Measurements from ENCODE around the gene EGFR.

The EGFR gene

GRCh38 chr7:55018361-55019190, at the start of gene EGFR:
Gene EGFR (plus strand): TSS chr7:55019017. CDS start chr7:55019278, 261 bp downstream.
- DNase-seq = no peak

- DNase-seq = no peak
Measured at GRCh38 chr7:54969208-54969967, 49.4 kb upstream of the EGFR start.

- no peak for DNase-seq
Measured at GRCh38 chr7:54972733-54973294, 46.0 kb upstream of the EGFR start.

- DNase-seq = no peak
Measured at GRCh38 chr7:54978364-54979116, 40.3 kb upstream of the EGFR start.

- no peak for DNase-seq
Measured at GRCh38 chr7:54980521-54980920, 38.3 kb upstream of the EGFR start.

GRCh38 chr7:54981913-54982312, 36.9 kb upstream of the EGFR start:
- no peak for DNase-seq

- no peak for DNase-seq
Measured at GRCh38 chr7:54985426-54986330, 33.1 kb upstream of the EGFR start.

- DNase-seq = no peak
Measured at GRCh38 chr7:54986716-54987115, 32.1 kb upstream of the EGFR start.

GRCh38 chr7:54987772-54988171, 31.0 kb upstream of the EGFR start:
- DNase-seq = no peak

- no peak for DNase-seq
Measured at GRCh38 chr7:54988516-54988915, 30.3 kb upstream of the EGFR start.

GRCh38 chr7:54989453-54990225, 29.2 kb upstream of the EGFR start:
- no peak for DNase-seq

GRCh38 chr7:54991341-54991740, 27.5 kb upstream of the EGFR start:
- DNase-seq = no peak

GRCh38 chr7:54992871-54993475, 25.8 kb upstream of the EGFR start:
- DNase-seq = no peak

- DNase-seq = no peak
Measured at GRCh38 chr7:54995166-54995565, 23.7 kb upstream of the EGFR start.

GRCh38 chr7:54995610-54996363, 23.0 kb upstream of the EGFR start:
- DNase-seq = peak; percentile 17 to 27

GRCh38 chr7:54996391-54996790, 22.4 kb upstream of the EGFR start:
- DNase-seq = no peak

GRCh38 chr7:55004579-55004978, 14.2 kb upstream of the EGFR start:
- DNase-seq = no peak

- DNase-seq = no peak
Measured at GRCh38 chr7:55005241-55005851, 13.5 kb upstream of the EGFR start.

GRCh38 chr7:55006499-55006898, 12.3 kb upstream of the EGFR start:
- DNase-seq = no peak

GRCh38 chr7:55013851-55014250, 5.0 kb upstream of the EGFR start:
- DNase-seq = no peak
